HG03025 (cell line): ENCODE measurements around the gene CLIC4.
"Not testable (repeated sequence)": the region's sequence is repeated elsewhere in the genome, so short reads cannot be mapped to it uniquely, and the experiment has no call there.

Experiments used
- ATAC-seq: cut with Tn5 transposase; IDR thresholded peaks from one replicate; pipeline ENCODE4 v1.9.1; 2021; ENCODE audit warnings: mild to moderate bottlenecking, moderate library complexity; ENCODE audit not compliant: unreplicated experiment, low FRiP score

Gene CLIC4

GRCh38 chr1:24871306-24871901 is 126.2 kb downstream of the CLIC4 start:
- no peak for ATAC-seq

DNA sequence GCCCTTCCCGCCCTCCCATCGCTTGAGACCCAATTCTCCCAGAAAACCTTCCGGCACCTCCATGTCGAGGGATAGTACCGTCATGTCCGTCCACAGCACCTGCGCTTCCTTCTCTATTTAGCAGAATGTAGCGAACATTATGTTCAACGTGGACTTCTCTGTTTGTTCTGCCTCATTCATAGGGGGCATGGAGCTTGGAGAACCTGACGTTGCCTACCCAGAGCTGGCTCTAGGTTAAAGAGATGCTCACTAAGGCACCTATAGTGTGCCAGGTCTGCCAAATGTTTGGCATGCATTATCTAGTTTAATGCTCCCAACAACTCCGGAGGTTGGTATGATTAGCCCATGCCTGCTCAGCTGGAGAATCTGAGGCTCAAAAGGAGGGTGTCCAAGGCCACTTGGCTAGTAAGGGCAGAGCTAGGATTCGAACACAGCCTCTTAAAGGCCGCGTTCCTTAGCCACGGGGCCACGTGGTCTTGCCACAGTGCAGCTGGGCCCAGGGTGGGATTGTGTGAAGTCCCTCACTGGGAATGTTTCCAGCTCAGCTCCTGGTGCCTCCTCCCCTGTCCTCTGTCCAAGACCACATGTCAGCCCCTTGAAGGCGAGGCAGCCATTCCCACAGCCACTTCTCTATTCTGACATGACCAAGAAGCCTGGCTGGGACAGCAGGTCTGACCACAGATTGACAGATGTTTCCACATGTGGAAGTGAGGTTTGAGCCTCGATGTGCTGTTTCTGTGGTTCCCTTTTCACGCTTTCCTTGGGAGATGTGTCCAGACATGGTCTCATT is 127.0 kb downstream of the CLIC4 start:
- ATAC-seq = no peak

DNA sequence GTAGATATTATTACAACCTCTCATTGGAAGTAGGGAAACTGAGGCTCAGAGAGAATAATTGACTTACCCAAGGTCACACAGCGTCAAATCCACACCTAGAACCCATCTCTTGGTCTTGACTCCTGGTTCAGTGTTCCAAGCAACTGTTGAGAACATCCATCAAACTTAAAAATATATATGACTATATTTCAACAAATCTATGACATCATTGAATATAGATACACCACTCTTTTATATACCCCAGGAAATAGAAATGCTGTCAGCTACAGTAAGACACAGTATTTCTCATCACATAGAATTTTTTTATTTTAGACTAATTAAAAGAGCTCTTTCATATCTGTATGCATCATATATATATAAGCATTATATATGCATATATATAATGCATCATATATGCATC is 127.9 kb downstream of the CLIC4 start:
- ATAC-seq = no peak

DNA sequence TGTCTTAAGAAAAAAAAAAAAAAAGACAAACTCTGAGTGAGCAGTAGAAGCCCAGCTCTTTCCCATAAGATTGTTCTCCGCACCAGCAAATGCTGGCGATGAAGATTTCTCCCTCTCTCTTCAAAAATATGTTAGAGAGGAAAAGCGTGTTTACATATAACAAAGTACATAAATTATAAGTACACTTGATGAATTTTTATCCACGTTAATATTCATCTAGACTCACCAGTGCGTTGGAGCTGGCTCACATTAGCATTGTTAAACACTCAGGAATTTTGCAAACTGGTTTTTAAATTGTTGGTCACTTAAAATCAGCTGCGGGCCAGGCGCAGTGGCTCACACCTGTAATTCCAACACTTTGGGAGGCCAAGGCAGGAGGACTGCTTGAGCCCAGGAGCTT is 128.8 kb downstream of the CLIC4 start:
- ATAC-seq = no peak

GRCh38 chr1:24874611-24875234 is 129.5 kb downstream of the CLIC4 start:
- ATAC-seq = no peak

GRCh38 chr1:24875257-24875656 is 130.0 kb downstream of the CLIC4 start:
- no peak for ATAC-seq

DNA sequence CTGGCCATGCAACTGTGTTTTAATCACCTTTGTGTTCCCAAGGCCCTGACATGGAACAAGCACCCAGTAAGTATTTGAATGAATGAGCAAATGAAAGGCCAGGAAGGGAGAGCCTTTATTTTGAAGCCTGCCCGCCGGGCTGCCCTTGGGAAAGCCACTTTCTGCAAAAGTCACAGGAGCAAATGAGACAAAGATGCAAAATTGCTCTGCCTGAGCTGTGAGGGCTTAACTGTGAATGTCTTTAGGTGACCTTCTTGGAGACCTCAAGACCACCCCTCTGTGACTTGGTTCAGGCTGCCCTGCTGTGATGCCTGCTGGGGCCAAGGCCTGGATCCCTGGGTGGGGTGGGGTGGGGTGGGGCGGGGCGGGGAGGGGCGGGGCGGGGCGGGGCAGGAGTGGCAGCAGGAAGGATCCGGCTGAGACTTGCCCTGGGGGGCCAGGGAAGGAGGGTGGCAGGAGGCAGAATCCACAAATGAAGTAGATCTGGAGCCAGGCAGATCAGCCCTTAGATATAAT is 130.8 kb downstream of the CLIC4 start:
- ATAC-seq = no peak

DNA sequence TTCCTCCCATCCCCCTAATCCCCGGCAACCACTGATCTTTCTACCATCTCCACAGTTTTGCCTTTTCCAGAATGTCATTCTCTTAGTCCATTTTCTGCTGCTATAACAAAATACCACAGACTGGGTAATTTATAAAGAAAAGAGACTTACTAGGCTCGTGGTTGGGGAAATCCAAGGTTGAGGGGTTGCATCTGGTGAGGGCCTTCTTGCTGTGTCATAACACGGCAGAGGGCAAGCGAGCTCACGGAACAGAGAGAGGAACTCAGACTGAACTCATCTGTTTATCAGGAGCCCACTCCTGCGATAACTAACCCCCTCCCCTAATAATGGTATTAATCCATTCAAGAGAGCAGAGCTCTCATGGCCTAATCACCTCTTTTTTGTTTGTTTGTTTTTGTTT is 132.8 kb downstream of the CLIC4 start:
- ATAC-seq = no peak

DNA sequence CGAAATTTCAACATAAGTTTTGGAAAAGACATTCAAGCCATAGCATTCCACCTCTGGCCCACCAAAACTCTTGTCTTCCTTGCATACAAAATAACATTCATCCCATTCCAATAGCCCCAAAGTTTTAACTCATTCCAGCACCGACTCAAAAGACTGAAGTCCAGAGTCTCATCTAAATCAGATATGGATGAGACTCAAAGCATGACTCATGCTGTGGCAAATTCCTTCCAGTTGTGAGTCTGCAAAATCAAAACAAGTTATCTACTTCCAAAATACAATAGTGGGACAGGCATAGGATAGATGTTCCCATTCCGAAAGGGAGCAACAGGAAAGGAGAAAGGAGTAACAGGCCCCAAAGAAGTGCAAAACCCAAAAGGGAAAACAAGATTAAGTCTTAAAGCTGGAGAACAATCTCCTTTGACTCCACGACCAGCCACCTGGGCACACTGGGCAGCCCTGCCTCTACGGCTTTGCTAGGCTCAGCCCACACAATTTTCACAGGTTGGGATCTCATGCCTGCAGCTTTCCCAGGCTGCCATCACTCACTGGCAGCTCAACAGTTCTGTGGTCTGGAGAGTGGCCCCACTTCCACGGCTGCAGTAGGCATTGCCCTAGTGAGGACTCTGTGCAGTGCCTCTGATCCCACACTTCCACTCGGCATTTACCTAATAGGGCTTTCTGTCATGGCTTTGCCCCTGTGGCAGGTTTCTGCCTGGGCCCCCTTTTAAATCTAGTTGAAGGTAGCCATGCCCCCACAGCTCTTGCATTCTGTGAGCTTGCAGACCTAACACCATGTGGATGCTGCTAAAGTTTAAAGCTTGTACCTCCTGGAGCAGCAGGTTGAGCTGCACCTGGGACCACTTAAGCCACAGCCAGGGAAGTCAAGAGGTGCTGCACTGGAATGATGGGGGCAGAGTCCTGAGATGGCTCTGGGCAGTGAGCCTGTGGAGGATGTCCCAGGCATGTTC is 133.8 kb downstream of the CLIC4 start:
- ATAC-seq = no peak

DNA sequence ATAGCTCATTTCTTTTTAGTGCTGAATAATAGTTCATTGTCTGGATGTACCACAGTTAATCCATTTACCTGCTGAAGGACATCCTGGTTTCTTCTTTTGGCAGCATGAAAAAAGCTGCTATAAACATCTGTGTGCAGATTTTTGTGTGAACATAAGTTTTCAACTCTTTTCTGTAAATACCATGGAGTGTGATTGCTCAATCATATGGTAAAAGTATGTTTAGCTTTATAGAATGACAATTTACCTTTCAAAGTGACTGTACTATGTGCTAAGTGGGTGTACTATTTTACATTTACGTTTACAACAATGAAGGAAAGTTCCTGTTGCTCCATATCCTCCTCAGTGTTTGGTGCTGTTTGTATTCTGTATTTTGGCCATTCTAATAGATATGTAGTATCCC is 135.8 kb downstream of the CLIC4 start:
- no peak for ATAC-seq

DNA sequence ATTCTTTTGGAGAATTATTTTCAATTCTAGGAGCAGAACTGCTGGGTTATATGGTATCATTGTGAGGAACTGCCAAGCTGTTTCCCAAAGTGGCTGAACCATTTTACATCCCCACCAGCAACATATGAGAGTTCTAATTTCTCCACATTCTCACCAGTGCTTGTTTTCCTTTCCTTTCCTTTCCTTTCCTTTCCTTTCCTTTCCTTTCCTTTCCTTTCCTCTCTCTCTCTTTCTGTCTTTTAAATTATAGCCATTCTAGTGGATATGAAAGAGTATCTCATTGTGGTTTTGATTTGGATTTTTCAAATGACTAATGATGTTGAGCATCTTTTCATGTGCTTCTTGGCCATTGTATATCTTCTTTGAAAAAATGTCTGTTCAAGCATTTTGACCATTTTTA is 139.5 kb downstream of the CLIC4 start:
- ATAC-seq = no peak

DNA sequence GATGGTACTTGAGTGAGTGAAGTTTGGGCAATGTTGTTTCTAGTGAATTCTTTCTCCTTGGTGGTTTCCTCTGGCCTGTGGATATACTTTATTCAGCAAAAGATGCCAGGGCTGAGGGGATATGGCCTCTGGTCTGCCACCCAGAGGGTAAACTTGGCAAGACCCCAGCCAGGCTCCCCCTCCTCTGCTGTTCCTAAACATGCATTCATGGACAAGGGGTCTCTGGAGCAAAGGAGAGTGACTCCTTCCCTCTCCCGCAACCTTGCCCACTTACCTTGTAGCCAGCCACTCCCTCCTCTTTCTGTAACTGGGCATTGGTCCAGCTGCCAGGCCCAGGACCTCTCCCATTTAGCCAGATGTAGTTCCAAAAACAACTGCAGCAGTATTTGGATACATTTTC is 141.0 kb downstream of the CLIC4 start:
- ATAC-seq = no peak

DNA sequence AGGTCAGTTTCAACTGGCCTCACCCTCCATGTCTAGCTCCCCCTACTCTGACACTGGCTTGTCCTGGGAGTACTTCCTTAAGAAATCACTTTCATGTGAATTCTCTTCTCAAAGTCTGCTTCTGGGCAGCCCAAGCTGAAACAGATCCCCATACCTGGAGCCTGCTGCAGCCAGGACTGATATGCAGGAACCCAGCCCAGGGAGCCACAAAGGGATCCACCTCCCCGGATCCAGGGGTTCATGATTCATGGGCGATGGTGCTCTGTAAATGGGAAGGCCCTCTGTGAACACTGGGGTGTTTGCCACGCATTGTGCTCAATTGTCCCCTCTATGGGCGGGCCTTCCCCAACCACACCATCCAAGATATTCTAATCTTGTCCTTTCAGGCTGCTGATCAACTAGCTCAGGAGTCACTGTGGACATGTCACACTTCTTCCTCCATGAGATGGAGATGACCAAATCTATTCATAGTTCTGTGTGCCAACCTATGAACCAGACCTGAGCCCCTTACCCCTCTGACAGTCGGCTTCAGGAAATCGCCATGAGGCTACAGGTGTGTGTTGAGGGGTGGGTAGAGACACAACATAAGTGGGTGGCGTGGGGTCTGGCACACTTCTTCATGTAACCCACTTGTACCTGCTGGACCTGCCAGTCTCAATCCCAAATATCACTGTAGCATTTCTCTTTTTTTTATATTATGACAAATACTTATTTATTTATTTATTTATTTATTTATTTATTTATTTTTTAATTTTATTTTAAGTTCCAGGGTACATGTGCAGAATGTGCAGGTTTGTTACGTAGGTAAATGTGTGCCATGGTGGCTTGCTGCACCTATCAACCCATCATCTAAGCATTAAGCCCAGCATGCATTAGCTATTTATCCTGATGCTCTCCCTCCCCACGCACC is 143.1 kb downstream of the CLIC4 start:
- ATAC-seq = no peak

DNA sequence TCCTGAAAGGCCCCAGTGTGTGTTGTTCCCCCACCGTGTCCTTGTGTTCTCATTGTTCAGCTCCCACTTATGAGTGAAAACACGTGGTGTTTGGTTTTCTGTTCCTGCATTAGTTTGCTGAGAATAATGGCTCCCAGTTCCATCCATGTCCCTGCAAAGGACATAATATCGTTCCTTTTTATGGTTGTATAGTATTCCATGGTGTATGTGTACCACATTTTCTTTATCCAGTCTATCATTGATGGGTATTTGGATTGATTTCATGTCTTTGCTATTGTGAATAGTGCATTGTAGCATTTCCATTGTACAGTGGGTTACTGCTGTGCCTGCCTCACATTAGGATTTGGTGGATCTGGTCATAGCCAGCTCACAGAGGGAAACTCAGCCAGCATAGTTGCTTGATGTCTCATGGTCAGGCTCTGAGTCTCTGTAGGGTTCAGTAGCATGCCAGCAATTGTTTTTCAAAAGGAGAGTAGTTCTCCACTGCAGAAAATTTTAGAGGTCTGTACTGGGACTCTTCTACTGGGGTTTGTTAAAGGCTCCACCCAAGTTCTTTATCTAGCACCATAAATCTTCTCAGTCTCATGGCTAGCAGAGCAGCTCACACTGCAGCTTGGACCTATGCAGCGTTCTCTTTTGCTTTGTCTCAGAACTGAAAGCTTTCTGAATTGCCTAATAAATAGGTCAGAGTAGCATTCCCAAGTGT is 143.9 kb downstream of the CLIC4 start:
- no peak for ATAC-seq

DNA sequence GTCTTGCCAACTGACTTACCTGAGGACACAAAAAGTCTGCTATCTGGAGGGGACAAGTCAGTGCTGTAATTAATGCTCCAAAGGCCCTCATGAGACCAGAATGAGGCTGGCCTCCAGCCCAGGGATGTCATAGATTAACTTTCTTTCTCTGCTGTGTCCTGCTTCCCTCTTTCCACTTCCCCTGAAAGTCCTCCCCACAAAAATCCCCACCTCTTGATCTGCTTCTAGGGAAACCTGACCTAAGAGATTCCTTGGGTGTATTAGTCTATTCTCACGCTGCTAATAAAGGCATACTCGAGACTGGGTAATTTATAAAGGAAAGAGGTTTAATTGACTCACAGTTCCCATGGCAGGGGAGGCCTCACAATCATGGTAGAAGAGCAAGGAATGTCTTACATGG is 145.6 kb downstream of the CLIC4 start:
- no peak for ATAC-seq

DNA sequence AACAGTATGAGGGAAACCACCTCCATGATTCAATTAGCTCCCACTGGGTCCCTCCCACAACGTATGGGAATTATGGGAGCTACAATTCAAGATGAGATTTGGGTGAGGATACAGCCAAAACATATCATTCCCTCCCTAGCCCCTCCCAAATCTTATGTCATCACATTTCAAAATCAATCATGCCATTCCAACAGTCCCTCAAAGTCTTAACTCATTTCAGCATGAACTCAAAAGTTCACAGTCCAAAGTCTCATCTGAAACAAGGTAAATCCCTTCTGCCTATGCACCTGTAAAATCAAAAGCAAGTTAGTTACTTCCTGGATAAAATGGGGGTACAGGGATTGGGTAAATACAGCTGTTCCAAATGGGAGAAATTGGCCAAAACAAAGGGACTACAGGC is 146.1 kb downstream of the CLIC4 start:
- ATAC-seq = not testable (repeated sequence)

- ATAC-seq = no peak
Measured at GRCh38 chr1:24892188-24893153, 147.2 kb downstream of the CLIC4 start.

DNA sequence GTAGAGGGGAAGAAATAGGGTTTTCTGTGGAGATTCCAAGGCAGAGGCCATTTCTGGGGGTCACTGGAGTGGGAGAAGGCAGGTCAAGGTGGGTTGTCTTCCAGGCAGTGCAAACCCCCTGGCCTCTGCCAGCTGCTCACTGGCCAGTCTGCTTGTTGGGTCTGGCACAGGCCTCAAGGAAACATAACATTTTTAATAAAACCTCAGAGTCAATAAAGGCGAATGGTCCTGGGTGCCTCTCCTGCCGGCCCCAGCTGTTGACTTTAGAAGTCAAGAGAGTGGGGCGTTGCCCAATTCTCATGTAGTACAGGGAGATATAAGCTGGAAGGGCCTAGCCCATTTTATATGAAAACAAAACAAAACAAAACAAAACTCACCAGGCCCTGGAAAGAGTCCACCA is 148.2 kb downstream of the CLIC4 start:
- ATAC-seq = no peak
